ENCODE measurements around the gene KRTAP10-1. TPM values are rescaled to one million over a fixed set of nuclear protein-coding genes. Genes with fewer than 3 reads are reported as not detected.

The KRTAP10-1 gene
- total and polyA plus RNA-seq, 2 of the 13 experiments (the other 11 are each of a cell fraction or from before 2014, with no cell fraction given), result not detected

DNA sequence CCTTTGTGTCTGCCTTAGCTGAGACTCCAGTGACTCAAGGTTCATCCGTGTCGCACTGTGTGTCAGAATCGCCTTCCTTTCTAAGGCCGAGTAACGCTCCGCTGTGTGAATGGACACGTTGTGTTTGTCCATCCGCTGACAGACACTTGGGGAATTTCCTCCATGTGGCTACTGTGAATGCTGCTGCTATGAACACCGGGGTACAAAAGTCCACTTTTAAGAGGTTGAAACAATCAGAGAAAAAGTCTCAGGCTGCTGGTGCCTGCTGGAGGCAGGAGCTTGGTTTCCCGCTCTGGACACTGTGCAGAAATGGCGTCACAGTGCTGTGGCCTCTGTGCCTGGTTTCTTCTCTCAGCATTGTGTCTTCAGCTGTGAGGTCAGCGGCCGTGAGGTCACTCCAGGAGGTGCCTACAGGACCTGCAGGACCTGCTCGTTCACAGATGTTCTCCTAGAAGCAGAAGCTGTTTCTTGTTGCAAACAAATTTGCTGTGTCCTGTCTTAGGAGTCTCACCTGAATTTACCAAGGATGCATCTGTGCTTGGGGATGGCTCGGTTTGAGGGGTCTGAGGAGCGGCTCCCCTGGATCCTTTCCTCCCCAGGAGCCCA is 34.2 kb downstream of the KRTAP10-1 start (continued):
- no peak for TF ChIP-seq TBP (CRISPR knock-in tag; IDR thresholded peaks at IDR 0.05)
- no peak for TF ChIP-seq ZNF30 (CRISPR knock-in tag; IDR thresholded peaks at IDR 0.05)
- no peak for TF ChIP-seq ZSCAN29 (CRISPR knock-in tag; conservative IDR thresholded peaks at IDR 0.05)
- no peak for TF ChIP-seq PLRG1 (conservative IDR thresholded peaks at IDR 0.05)
- TF ChIP-seq ZNF225 (CRISPR knock-in tag; IDR thresholded peaks at IDR 0.05), result no peak
- TF ChIP-seq, protein P1, sequence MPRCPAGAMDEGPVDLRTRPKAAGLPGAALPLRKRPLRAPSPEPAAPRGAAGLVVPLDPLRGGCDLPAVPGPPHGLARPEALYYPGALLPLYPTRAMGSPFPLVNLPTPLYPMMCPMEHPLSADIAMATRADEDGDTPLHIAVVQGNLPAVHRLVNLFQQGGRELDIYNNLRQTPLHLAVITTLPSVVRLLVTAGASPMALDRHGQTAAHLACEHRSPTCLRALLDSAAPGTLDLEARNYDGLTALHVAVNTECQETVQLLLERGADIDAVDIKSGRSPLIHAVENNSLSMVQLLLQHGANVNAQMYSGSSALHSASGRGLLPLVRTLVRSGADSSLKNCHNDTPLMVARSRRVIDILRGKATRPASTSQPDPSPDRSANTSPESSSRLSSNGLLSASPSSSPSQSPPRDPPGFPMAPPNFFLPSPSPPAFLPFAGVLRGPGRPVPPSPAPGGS (CRISPR knock-in tag; IDR thresholded peaks at IDR 0.05), result 0 out of 2 replicates have a peak, but pooled peaks have one; percentile 19
- no peak for TF ChIP-seq TAF1 (CRISPR knock-in tag; IDR thresholded peaks at IDR 0.05)
- TF ChIP-seq MTA1 (CRISPR knock-in tag; IDR thresholded peaks at IDR 0.05; ENCODE audit: borderline replicate concordance), result no peak
- TF ChIP-seq DPF2 (CRISPR knock-in tag; IDR thresholded peaks at IDR 0.05; ENCODE audit: borderline replicate concordance, low read depth), result peak; percentile 66; the same call in 1 of the 2 replicates
- no peak for TF ChIP-seq ZNF703 (CRISPR knock-in tag; IDR thresholded peaks at IDR 0.05; ENCODE audit: borderline replicate concordance)
- TF ChIP-seq ZNF83 (CRISPR knock-in tag; IDR thresholded peaks at IDR 0.05; ENCODE audit: borderline replicate concordance), result no peak
- no peak for TF ChIP-seq ZFP36L1 (CRISPR knock-in tag; IDR thresholded peaks at IDR 0.05)
- no peak for TF ChIP-seq NFRKB (IDR thresholded peaks at IDR 0.05)
- TF ChIP-seq ZFP36 (IDR thresholded peaks at IDR 0.05; ENCODE audit: borderline replicate concordance, low read depth, low read length, partially characterized antibody), result no peak
- TF ChIP-seq ZNF138 (CRISPR knock-in tag; IDR thresholded peaks at IDR 0.05; ENCODE audit: low read depth), result 0 out of 2 replicates have a peak, but pooled peaks have one; percentile 37
- TF ChIP-seq ZNF333 (CRISPR knock-in tag; IDR thresholded peaks at IDR 0.05; ENCODE audit: borderline replicate concordance), result no peak
- TF ChIP-seq, protein P2, sequence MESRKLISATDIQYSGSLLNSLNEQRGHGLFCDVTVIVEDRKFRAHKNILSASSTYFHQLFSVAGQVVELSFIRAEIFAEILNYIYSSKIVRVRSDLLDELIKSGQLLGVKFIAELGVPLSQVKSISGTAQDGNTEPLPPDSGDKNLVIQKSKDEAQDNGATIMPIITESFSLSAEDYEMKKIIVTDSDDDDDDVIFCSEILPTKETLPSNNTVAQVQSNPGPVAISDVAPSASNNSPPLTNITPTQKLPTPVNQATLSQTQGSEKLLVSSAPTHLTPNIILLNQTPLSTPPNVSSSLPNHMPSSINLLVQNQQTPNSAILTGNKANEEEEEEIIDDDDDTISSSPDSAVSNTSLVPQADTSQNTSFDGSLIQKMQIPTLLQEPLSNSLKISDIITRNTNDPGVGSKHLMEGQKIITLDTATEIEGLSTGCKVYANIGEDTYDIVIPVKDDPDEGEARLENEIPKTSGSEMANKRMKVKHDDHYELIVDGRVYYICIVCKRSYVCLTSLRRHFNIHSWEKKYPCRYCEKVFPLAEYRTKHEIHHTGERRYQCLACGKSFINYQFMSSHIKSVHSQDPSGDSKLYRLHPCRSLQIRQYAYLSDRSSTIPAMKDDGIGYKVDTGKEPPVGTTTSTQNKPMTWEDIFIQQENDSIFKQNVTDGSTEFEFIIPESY (CRISPR knock-in tag; IDR thresholded peaks at IDR 0.05), result peak; percentile 34; the same call in 1 of the 2 replicates
- no peak for TF ChIP-seq NR1H2 (CRISPR knock-in tag; IDR thresholded peaks at IDR 0.05; ENCODE audit: borderline replicate concordance, low read depth)
- peak; percentile 69; the same call in 1 of the 2 replicates for TF ChIP-seq NCOR1 (IDR thresholded peaks at IDR 0.05; ENCODE audit: borderline replicate concordance, low read length)
- no peak for TF ChIP-seq SP140L (CRISPR knock-in tag; IDR thresholded peaks at IDR 0.05; ENCODE audit: borderline replicate concordance)
- TF ChIP-seq GFI1 (CRISPR knock-in tag; IDR thresholded peaks at IDR 0.05; ENCODE audit: borderline replicate concordance), result no peak
- TF ChIP-seq NFYB (CRISPR knock-in tag; IDR thresholded peaks at IDR 0.05), result no peak
- no peak for TF ChIP-seq PAF1 (CRISPR knock-in tag; IDR thresholded peaks at IDR 0.05)
- no peak for TF ChIP-seq GABPB1 (CRISPR knock-in tag; IDR thresholded peaks at IDR 0.05)
- peak; percentile 19; the same call in 1 of the 2 replicates for TF ChIP-seq JUNB (CRISPR knock-in tag; IDR thresholded peaks at IDR 0.05; ENCODE audit: borderline replicate concordance)
- TF ChIP-seq ZNF614 (CRISPR knock-in tag; IDR thresholded peaks at IDR 0.05; ENCODE audit: borderline replicate concordance), result peak; percentile 67; the same call in 1 of the 2 replicates
- TF ChIP-seq KLF13 (CRISPR knock-in tag; IDR thresholded peaks at IDR 0.05), result no peak; the same call in 1 of the 2 replicates
- TF ChIP-seq SALL2 (CRISPR knock-in tag; IDR thresholded peaks at IDR 0.05), result 0 out of 2 replicates have a peak, but pooled peaks have one; percentile 15
- TF ChIP-seq ZFP90 (CRISPR knock-in tag; IDR thresholded peaks at IDR 0.05; ENCODE audit: borderline replicate concordance), result no peak
- TF ChIP-seq TOPORS (CRISPR knock-in tag; IDR thresholded peaks at IDR 0.05), result 0 out of 2 replicates have a peak, but pooled peaks have one; percentile 64

Measured in HepG2 (cell line).